DOHH2 (cell line): ENCODE measurements around the gene CAPG.

ENCODE experiments used
- EZH2phosphoT487 ChIP-seq: fragments of 200-600 bp; sonication (generic); IDR thresholded peaks from 2 replicates; pipeline ENCODE4 v1.6.1; 2017; ENCODE audit warnings: borderline replicate concordance, mild to moderate bottlenecking, antibody characterized with exemption, low read length, moderate library complexity, mixed read lengths
- TF ChIP-seq, protein P1 (sequence below): fragments of 200-600 bp; sonication (generic); IDR thresholded peaks from one replicate; pipeline ENCODE4 v1.5.1; 2014; ENCODE audit warnings: antibody characterized with exemption, mild to moderate bottlenecking, low read depth, low read length; ENCODE audit not compliant: poor library complexity, severe bottlenecking

DNA sequence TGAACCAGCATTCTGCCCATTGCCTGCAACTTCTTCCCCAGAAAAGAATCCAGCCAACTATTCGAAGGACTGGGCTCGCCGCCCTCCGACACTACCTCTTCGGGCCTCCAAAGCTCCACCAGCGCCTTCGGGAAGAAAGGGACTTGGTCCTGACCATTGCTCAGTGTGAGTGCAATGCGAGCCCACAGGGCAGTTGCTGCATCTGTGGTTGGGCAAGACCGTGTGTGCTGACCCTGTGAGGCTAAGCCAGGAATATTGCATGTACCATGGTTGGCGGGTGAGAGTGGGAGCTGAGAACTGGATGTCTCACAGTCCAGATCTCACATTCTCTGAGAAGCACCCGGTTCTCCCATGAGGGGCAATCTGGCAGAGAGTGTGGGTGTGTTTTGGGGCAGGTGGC lies 39.1 kb downstream of the CAPG start:
- TF ChIP-seq, protein P1, sequence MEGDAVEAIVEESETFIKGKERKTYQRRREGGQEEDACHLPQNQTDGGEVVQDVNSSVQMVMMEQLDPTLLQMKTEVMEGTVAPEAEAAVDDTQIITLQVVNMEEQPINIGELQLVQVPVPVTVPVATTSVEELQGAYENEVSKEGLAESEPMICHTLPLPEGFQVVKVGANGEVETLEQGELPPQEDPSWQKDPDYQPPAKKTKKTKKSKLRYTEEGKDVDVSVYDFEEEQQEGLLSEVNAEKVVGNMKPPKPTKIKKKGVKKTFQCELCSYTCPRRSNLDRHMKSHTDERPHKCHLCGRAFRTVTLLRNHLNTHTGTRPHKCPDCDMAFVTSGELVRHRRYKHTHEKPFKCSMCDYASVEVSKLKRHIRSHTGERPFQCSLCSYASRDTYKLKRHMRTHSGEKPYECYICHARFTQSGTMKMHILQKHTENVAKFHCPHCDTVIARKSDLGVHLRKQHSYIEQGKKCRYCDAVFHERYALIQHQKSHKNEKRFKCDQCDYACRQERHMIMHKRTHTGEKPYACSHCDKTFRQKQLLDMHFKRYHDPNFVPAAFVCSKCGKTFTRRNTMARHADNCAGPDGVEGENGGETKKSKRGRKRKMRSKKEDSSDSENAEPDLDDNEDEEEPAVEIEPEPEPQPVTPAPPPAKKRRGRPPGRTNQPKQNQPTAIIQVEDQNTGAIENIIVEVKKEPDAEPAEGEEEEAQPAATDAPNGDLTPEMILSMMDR: no peak
- TF ChIP-seq EZH2phosphoT487: no peak
